ENCODE data around the gene DDX55. TPM values are rescaled to one million over a fixed set of nuclear protein-coding genes. Genes with fewer than 3 reads are reported as not detected.

The DDX55 gene
- total and polyA plus RNA-seq, 2 of the 13 experiments (the other 11 are each of a cell fraction or from before 2014, with no cell fraction given) = 22.2 to 37.0 TPM

GRCh38 chr12:123599310-123599709, 2.6 kb upstream of the DDX55 start:
- no peak for FAIRE-seq
- Histone ChIP-seq H3K4me2 (ENCODE audit: low read depth, low read length) (no peak overlapping the region), H3K27ac (ENCODE audit: extremely low read length, insufficient read depth, low read length) (peak overlapping the region; percentile 42), H3K79me2 (ENCODE audit: insufficient read depth, low read length) (peaks cover 44% of the 10 kb centered on the region), H3K4me3 (replicated peaks in 1 of 3; ENCODE audit: insufficient read depth in 1 of 3, low read depth in 2 of 3, low read length in 3 of 3) (no peak overlapping the region), H4K20me1 (ENCODE audit: insufficient read depth, low read length) (peaks cover 15% of the 10 kb centered on the region), H3K4me1 (ENCODE audit: insufficient read depth, low read length) (peaks cover 52% of the 10 kb centered on the region), H3K27me3 (ENCODE audit: control insufficient read depth in 1 of 2, insufficient read depth in 2 of 2, low read length in 2 of 2) (no peaks in the 10 kb centered on the region), H3K9ac (ENCODE audit: insufficient read depth, low read depth, low read length) (no peak overlapping the region), H3K36me3 (replicated peaks in 1 of 2; ENCODE audit: control insufficient read depth in 1 of 2, insufficient read depth in 2 of 2, low read length in 2 of 2) (peaks cover 4 to 33% of the 10 kb centered on the region in 2 experiments; a peak in 4 of 5 replicates), H2AFZ (ENCODE audit: low read length) (no peak overlapping the region), H3K9me3 (ENCODE audit: low read length) (no peaks in the 10 kb centered on the region)
- TF ChIP-seq POLR2AphosphoS5 (IDR thresholded peaks at IDR 0.05; ENCODE audit: low read depth, low read length) = 0 out of 2 replicates have a peak, but pooled peaks have one; percentile 22
- TF ChIP-seq TEAD3 (CRISPR knock-in tag; optimal IDR thresholded peaks at IDR 0.05; ENCODE audit: borderline replicate concordance) = no peak
- TF ChIP-seq RBM22 (optimal IDR thresholded peaks at IDR 0.05; ENCODE audit: low read length) = peak; percentile 39
- 97% methylated on average over 1 of the region's 1 CpG for WGBS (ENCODE audit: low lambda C conversion rate)
- ChIA-PET CTCF (ENCODE audit: low intra/inter-chr PET ratio, low total read pairs) (no interaction called here), POLR2A (no interaction called here)
- DNase-seq (ENCODE audit: low spot score) = no peak
- ATAC-seq = no peak
- no TSS peak for BruUV-seq (replicated peaks)
- intact Hi-C loops (cut with micrococcal nuclease; ENCODE audit: unreplicated experiment) (no loop called here), in situ Hi-C loops (cut with HindIII; ENCODE audit: extremely low pct_ligation_motif_present, low pct_unique_long_range_greater_than_20kb) (no loop called here)

- peaks cover 4 to 35% of the 10 kb centered on the region in 2 experiments; a peak in 4 of 5 replicates for H3K36me3 ChIP-seq (replicated peaks in 1 of 2; ENCODE audit: control insufficient read depth in 1 of 2, insufficient read depth in 2 of 2, low read length in 2 of 2)
- no peak overlapping the region for H3K4me2 ChIP-seq (ENCODE audit: low read depth, low read length)
- no peak overlapping the region for H2AFZ ChIP-seq (ENCODE audit: low read length)
- peaks cover 47% of the 10 kb centered on the region for H3K79me2 ChIP-seq (ENCODE audit: insufficient read depth, low read length)
- CTCF ChIA-PET (ENCODE audit: low intra/inter-chr PET ratio, low total read pairs) = no interaction called here
- FAIRE-seq (no peak), DNase-seq (ENCODE audit: low spot score) (no peak), ATAC-seq (no peak)
- intact Hi-C loops (cut with micrococcal nuclease; ENCODE audit: unreplicated experiment) = no loop called here
- peaks cover 50% of the 10 kb centered on the region for H3K4me1 ChIP-seq (ENCODE audit: insufficient read depth, low read length)
- no peak overlapping the region for H3K4me3 ChIP-seq (replicated peaks in 1 of 3; ENCODE audit: insufficient read depth in 1 of 3, low read depth in 2 of 3, low read length in 3 of 3)
- H3K27ac ChIP-seq (ENCODE audit: extremely low read length, insufficient read depth, low read length) = peak overlapping the region; percentile 42
- BruUV-seq (replicated peaks) = no TSS peak
- no peaks in the 10 kb centered on the region for H3K9me3 ChIP-seq (ENCODE audit: low read length)
- peaks cover 15% of the 10 kb centered on the region for H4K20me1 ChIP-seq (ENCODE audit: insufficient read depth, low read length)
- no peak overlapping the region for H3K9ac ChIP-seq (ENCODE audit: insufficient read depth, low read depth, low read length)
- WGBS (ENCODE audit: low lambda C conversion rate) = 97% methylated on average over 7 of the region's 7 CpGs
- POLR2A ChIA-PET = no interaction called here
- no peaks in the 10 kb centered on the region for H3K27me3 ChIP-seq (ENCODE audit: control insufficient read depth in 1 of 2, insufficient read depth in 2 of 2, low read length in 2 of 2)
- no peak for TF ChIP-seq ZNF674 (CRISPR knock-in tag; IDR thresholded peaks at IDR 0.05; ENCODE audit: low read depth)
- no peak for TF ChIP-seq ZNF773 (CRISPR knock-in tag; IDR thresholded peaks at IDR 0.05; ENCODE audit: borderline replicate concordance)
- TF ChIP-seq ZNF766 (CRISPR knock-in tag; IDR thresholded peaks at IDR 0.05; ENCODE audit: borderline replicate concordance) = no peak
- TF ChIP-seq HNRNPH1 (optimal IDR thresholded peaks at IDR 0.05; ENCODE audit: low read depth, low read length) = no peak
- no peak for TF ChIP-seq ELF4 (CRISPR knock-in tag; IDR thresholded peaks at IDR 0.05; ENCODE audit: borderline replicate concordance)
- in situ Hi-C loops (cut with HindIII; ENCODE audit: extremely low pct_ligation_motif_present, low pct_unique_long_range_greater_than_20kb) = no loop called here
These were observed 2.2 kb upstream of the DDX55 start for GRCh38 chr12:123599721-123600120.

Measured in HepG2 (cell line).